ENCODE results near the gene GSTP1. TPM values are rescaled to one million over a fixed set of nuclear protein-coding genes. Genes with fewer than 3 reads are reported as not detected.

GSTP1 gene
- 399 and 414 TPM in 2 replicates for total RNA-seq

GRCh38 chr11:67583247-67584204 lies at the start of gene GSTP1:
Gene GSTP1 (plus strand): TSS chr11:67583812. CDS start chr11:67583844, 32 bp downstream.

DNA sequence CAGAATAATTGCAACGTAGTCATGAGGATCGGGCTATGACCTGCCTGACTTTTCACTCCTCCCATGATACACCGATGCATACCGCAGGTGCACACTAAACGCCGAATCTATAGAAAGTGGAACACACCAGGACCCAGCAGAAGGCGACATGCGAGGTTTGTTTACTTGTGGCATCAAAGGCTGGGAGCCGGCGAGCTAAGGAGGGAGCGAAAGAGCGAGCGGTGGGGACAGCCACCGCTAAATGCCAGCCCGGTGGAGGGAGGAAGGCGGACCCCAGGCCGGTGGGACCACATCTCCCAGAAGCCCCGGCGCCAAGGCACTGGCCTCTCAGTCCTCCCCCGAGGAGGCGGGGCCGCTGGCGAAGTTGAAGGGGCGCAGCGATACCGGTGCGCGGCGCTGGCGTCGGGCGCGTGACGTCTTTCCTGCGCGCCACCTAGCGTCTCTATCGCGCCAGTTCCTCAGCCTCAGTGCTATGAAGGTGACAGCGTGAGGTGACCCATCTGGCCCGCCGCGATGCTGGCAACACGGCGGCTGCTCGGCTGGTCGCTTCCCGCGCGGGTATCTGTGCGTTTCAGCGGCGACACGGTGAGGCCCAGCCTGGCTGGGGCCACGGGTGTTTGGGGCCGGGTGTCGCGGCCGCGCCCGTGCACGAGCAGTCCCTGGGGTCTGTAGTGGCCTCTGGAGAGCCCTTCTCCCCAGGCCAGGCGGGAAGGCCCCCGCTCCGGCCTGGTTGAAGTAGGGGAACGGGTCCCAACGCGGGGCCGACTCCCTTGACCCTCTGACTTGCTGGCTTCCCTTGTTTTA lies 23.1 kb downstream of the GSTP1 start, which contains the start of gene NDUFV1:
NDUFV1 (plus strand) TSS at position 445 of the 804 bp plus-strand sequence; CDS start at position 514, 69 bp downstream.

GRCh38 chr11:67629386-67630227 lies 46.0 kb downstream of the GSTP1 start, which contains the start of gene NUDT8:
Gene NUDT8 (minus strand): TSS chr11:67629937. CDS start chr11:67629911, 26 bp downstream.

Small RNA genes within 50 kb of the gene (small RNA-seq; reads per million reads assigned to genes)
- not detected for gene AP003385.3

Other genes with a start within 250 kb of the GSTP1 start
- 38.3 and 58.4 TPM in 2 replicates for gene POLD4, start 230.3 kb upstream of the GSTP1 start, total RNA-seq
- 12.7 and 13.8 TPM in 2 replicates for gene CLCF1, start 210.2 kb upstream of the GSTP1 start, total RNA-seq
- gene RAD9A, start 191.8 kb upstream of the GSTP1 start, total RNA-seq, result 5.0 and 7.3 TPM in 2 replicates
- gene PPP1CA, start 182.0 kb upstream of the GSTP1 start, total RNA-seq, result 169 and 220 TPM in 2 replicates
- gene TBC1D10C, start 179.7 kb upstream of the GSTP1 start, total RNA-seq, result 0.12 TPM in 1 of 2 replicates, not detected in the other
- under 0.01 and 0.16 TPM in 2 replicates for gene CARNS1, start 168.1 kb upstream of the GSTP1 start, total RNA-seq
- gene RPS6KB2, start 155.3 kb upstream of the GSTP1 start, total RNA-seq, result 44.5 and 48.8 TPM in 2 replicates
- 0.32 TPM in 1 of 2 replicates, not detected in the other for gene PTPRCAP, start 146.1 kb upstream of the GSTP1 start, total RNA-seq
- gene CORO1B, start 140.3 kb upstream of the GSTP1 start, total RNA-seq, result 128 and 136 TPM in 2 replicates
- gene GPR152, start 131.1 kb upstream of the GSTP1 start, total RNA-seq, result not detected in 2 replicates
- not detected in 2 replicates for gene CABP4, start 128.5 kb upstream of the GSTP1 start, total RNA-seq
- gene TMEM134, start 114.6 kb upstream of the GSTP1 start, total RNA-seq, result 18.8 and 21.7 TPM in 2 replicates
- 50.3 and 58.9 TPM in 2 replicates for gene AIP, start 100.8 kb upstream of the GSTP1 start, total RNA-seq
- gene PITPNM1, start 78.4 kb upstream of the GSTP1 start, total RNA-seq, result 30.7 and 31.5 TPM in 2 replicates
- 21.6 and 25.3 TPM in 2 replicates for gene CDK2AP2, start 75.7 kb upstream of the GSTP1 start, total RNA-seq
- gene CABP2, start 60.4 kb upstream of the GSTP1 start, total RNA-seq, result not detected in 2 replicates
- gene NDUFV1, start 23.1 kb downstream of the GSTP1 start, total RNA-seq, result 137 and 150 TPM in 2 replicates
- gene NUDT8, start 46.1 kb downstream of the GSTP1 start, total RNA-seq, result 5.5 and 7.5 TPM in 2 replicates
- not detected in 2 replicates for gene TBX10, start 56.0 kb downstream of the GSTP1 start, total RNA-seq
- not detected in 2 replicates for gene ACY3, start 66.9 kb downstream of the GSTP1 start, total RNA-seq
- gene ALDH3B2, start 90.8 kb downstream of the GSTP1 start, total RNA-seq, result not detected in 2 replicates

Data from hair follicle dermal papilla cell (primary cell).